ENCODE results near the gene LY6G5B. TPM values are rescaled to one million over a fixed set of nuclear protein-coding genes. Genes with fewer than 3 reads are reported as not detected.

Gene LY6G5B
- total RNA-seq, 1 donor from 2014 or later, result 2.6 TPM

- no peak for DNase-seq (ENCODE audit: low read depth)
These were observed 7.6 kb upstream of the LY6G5B start for GRCh38 chr6:31662124-31662723.

DNA sequence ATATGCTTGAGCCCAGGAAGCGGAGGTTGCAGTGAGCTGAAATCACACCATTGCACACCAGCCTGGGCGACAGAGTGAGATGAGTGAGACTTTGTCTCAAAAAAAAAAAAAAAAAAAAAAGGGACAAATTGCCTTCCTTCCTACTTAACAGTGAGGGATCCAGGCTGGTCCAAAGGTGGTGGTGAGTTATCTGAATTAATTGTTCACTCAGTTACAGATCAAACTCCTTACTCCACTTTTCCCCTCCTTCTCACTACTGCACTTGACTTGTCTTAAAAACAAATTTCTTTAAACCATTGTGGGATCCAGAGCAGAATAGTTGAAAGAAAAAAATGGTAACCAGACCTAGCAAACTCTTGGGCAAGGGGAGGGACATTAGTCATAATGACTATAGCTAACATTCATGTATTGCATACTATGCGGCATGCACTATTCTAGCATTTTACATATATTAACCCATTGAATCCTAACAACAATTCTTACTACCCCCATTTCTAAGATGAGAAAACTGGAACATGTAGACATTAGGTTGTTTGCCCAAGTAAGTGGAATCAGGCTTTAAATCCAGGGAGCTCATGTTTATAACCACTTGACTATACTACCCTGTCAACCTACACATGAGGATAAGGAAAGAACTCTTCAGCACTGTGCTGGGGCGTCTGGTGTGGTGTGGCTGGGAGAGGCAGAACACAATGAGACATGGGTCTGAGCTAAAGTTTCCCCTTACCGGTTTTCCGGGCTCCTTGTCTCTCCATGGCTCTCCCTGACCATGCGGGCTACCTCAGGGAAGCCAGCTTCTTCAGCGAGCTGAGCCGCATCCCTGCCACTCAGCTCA, 6.4 kb upstream of the LY6G5B start:
- no peak for DNase-seq (ENCODE audit: low read depth)

DNA sequence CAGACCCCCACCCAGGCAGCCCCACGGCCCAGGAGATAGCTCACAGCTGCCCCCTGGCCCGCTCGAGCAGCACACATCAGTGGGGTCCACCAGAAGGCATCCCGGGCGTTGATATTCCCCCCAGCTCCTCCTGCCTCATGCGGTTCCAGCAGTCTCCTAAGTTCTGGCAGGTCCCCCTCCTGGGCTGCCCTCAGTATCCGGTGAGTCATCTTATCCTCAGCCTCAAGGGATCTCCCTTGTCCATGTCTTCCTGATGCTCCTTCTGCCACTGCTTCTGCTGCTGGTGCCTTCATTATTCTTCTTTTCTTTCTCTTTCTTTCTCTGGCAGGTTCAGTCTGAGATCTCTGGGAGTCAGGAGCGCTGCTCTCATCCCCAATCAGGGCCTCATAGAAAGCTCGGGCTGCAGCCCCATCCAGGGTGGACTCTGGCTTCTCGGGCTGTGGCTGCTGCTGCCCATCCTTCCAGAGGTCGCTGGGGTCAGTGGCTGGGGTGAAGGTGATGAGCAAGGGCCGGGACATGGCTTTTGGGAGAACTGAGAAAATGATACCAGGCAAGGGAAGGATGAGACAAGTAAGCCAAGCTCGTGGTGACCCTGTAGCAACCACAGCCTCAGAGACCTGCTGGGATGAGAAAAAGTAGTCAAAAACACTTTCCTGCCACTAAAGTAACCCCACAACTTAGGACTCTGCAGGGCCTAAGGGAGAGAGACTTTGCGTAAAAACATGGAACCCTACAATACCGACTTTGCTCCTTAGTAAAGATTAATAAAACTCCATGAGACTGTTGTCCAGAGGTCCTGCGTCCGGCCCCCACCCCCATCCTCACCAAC, 5.6 kb upstream of the LY6G5B start:
- peak; percentile 68 for DNase-seq (ENCODE audit: low read depth)

DNA sequence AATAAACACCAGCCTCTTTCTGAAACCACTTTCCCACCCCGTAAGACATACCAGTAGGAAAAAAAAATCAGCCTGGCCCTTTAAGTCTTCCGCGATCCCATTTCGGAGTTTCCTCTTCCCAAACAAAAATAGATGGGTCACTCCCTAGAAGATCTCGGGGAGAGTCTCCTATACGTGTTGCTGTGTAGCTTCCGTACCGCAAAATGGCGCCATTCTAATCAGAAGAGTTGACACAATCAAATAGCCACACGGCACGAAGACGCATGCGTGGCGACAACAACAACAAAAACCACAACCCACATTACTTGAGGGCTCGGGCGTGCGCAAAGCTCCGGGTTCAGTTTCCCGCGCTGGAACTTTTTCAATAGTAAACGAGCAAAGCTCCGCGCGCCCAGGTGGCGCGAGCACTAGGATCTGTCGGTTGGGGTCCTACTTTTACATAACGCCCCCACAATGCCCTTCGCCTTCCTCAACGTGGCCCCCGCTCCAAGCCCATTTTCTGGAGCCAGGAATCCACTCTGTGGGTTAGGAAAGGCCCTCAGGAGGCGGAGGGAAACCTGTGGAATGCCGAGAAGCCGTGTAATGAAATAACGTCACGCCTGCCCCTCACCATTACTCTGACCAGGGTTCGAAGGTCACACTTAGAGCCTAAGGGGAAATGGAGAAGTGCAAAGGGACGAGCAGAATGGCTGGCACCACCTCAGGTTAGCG, 4.8 kb upstream of the LY6G5B start, which contains the start of gene GPANK1:
TSS of gene GPANK1 (minus strand) at position 208 of the 711 bp plus-strand sequence. CDS start 519 bp downstream, outside the sequence.
- peak; percentile 92 for DNase-seq (ENCODE audit: low read depth)

DNA sequence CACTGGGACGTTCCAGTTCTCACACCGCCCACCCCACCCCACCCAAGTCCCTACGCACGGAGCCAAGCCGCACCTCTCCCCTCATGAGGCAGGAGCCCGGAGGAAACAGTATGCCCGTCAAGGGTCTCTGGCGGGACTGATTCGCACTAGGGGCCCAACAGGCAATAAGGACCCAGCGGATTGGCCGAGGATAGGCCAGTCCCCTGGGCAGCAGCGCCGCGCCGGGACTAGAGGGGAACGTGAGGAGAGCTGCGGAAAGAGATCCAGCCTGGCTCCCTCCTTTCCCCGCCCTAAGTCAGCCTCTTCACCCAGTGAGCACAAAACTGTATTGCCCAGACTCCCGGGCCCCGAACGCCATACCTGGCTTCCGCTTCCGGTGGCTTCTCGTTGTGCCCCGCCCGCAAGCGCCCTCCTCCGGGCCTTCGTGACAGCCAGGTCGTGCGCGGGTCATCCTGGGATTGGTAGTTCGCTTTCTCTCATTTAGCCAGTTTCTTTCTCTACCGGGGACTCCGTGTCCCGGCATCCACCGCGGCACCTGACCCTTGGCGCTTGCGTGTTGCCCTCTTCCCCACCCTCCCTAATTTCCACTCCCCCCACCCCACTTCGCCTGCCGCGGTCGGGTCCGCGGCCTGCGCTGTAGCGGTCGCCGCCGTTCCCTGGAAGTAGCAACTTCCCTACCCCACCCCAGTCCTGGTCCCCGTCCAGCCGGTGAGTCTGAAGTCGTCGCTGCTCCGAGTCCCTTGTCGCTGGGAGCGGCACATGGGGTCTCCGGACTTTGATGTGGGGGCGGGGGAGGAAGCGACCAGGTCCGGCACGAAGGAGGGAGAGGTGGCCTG, 4.1 kb upstream of the LY6G5B start, which contains the start of gene CSNK2B:
TSS of gene CSNK2B (plus strand) at position 580 of the 836 bp plus-strand sequence. CDS start 752 bp downstream, outside the sequence.
- DNase-seq (ENCODE audit: low read depth), result peak; percentile 94

DNA sequence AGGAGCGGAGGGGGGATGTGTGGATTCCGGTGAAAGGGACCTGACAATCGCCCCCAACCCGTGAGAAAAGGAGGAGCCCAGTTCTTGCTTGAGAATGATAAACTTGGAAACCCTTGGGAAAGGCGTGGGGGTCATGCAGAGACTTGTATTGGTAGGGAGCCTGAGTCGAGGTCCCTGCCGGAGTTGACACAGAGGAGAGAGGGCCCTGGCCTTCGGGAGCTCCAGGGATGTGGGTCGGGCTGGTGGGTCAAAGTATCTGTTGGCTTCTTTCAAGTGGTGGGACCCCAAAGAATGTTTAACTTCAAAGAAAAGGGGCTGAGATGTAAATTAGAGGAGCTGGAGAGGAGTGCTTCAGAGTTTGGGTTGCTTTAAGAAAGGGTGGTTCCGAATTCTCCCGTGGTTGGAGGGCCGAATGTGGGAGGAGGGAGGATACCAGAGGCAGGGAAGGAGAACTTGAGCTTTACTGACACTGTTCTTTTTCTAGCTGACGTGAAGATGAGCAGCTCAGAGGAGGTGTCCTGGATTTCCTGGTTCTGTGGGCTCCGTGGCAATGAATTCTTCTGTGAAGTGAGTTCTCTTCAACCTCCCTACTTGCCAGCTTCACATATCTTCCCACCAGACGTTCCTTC, 3.3 kb upstream of the LY6G5B start:
- DNase-seq (ENCODE audit: low read depth), result no peak

GRCh38 chr6:31676322-31676903, 6.6 kb downstream of the LY6G5B start:
- no peak for DNase-seq (ENCODE audit: low read depth)

GRCh38 chr6:31676904-31677303, 7.1 kb downstream of the LY6G5B start:
- no peak for DNase-seq (ENCODE audit: low read depth)

- no peak for DNase-seq (ENCODE audit: low read depth)
These were observed 8.2 kb downstream of the LY6G5B start for GRCh38 chr6:31677955-31678354.

- peak; percentile 84 for DNase-seq (ENCODE audit: low read depth)
These were observed 10.7 kb downstream of the LY6G5B start, which contains the start of gene LY6G5C for GRCh38 chr6:31680226-31681134. Gene LY6G5C (minus strand): TSS chr6:31681067. CDS start chr6:31680373, 694 bp downstream.

- DNase-seq (ENCODE audit: low read depth), result peak; percentile 53
These were observed 11.4 kb downstream of the LY6G5B start for GRCh38 chr6:31681135-31681671.

DNA sequence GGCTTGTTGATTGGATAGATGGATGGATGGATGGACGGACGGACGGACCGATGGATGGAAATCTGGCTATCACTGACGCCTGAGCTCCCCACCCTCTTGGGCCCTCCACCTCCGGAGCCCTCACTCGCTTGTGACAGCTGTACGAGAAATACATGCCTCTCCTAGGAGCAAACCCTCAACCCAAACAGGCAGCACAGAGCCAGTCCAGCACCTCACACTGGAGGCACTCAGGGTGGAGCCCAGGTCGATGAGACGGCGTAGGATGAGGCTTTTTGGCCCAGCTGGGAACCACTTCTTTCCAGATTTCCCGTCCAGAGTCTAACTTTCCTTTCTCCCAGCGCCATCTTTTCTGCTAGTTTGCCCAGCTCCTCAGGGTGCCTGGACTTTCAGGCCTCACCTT, 13.8 kb downstream of the LY6G5B start:
- DNase-seq (ENCODE audit: low read depth), result no peak

DNA sequence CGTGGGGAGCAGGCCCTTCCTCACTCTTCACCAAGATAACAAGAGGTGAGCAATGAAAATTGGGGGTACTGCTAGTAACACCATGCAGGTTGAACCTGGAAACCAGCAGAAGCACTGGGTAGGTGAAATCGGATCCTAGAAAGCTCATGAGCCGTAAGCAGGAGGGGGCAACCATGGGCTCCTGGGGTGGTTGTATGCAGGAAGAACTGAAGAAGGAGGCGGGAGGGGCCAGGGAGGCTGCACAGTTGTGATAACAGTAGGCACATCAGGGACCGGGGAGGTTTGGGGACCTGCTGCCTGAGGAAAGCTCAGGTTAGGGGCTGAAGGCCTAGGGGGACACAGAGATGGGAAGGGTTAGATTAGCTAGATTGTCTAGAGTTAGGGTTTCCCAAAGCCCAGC, 16.7 kb downstream of the LY6G5B start:
- no peak for DNase-seq (ENCODE audit: low read depth)

GRCh38 chr6:31687321-31687720, 17.5 kb downstream of the LY6G5B start:
- no peak for DNase-seq (ENCODE audit: low read depth)

DNA sequence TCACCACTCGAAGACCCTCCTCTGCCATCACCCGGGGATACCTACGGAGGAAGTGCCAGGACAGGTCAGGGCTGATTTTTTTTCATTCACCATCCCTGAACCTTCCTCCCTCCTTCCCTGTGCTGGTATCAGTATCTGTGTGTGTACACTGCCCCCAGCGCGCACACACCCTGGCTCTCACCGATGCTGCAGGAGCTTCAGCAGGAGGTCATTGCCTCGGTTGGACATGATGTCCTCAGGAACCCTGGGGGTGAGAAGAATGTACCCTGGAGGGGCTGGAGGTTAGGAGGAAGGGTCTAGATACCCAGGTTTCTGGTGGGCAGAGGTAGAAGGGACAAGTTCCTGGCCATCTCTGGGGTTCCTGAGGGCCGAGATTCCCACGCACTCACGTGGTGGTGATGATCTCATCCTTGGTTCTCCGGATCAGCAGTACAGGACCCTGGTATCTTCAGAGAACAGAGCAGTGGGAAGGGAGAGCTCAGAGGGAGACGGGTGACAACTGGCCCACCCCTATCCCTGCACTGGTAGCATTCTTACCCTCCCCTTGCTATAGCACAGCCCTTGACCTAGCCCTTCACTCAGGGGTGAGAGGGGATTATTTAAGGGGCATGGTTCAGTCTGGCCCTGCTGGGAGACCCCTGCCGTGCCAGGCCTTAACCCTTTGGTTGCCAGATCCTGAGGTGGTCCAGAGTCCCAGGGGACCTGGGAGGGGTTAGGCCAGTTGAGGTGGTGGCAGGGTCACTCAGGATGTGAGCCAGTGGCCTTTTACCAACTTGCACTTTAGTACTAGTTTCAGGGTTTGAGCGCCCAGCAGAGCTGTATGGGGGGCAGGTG, 18.3 kb downstream of the LY6G5B start:
- DNase-seq (ENCODE audit: low read depth), result no peak

GRCh38 chr6:31689249-31690110, 19.7 kb downstream of the LY6G5B start:
- DNase-seq (ENCODE audit: low read depth), result no peak
